K562 (cell line): ENCODE data around the gene MRPL48. TPM values are rescaled to one million over a fixed set of nuclear protein-coding genes. Genes with fewer than 3 reads are reported as not detected.

Experiments
- ATAC-seq: fragments of 200-7000 bp; cut with Tn5 transposase; 3 replicates; pipeline ENCODE4 v1.9.1; 2020; ENCODE audit warnings: moderate library complexity
- BruUV-seq: library from RNA; stranded (reverse); fragments of 400-500 nt; replicated peaks from 2 replicates; lab custom pipeline; 2021; lab: Mats Ljungman, UMichigan
- CTCF ChIA-PET: fragments of 300-600 bp; formaldehyde crosslinking; extraction: SDS; loops from one replicate; lab custom pipeline; 2021; ENCODE audit warnings: low intra/inter-chr PET ratio; lab: Yijun Ruan, JAX
- POLR2A ChIA-PET: fragments of 300-600, 350-650 bp; sonication (Branson Sonifier 250); formaldehyde crosslinking; extraction: SDS; loops from one replicate; lab custom pipeline; 2021; ENCODE audit warnings: antibody characterized with exemption, inconsistent platforms; lab: Yijun Ruan, JAX
- DNase-seq, 4 experiments: peaks; one replicate each; pipeline versions ENCODE4 v3.0.0 to v3.0.0-alpha.2; 2011 to 2018; ENCODE audit warnings: low spot score in 3 of 4, mixed read lengths in 3 of 4; ENCODE audit errors: extremely low read depth in 1 of 4
- FAIRE-seq: peaks from 2 replicates; lab custom pipeline; 2011; peaks lifted over from hg19 to GRCh38; lab: Jason Lieb, UNC
- H2AFZ ChIP-seq: 2 replicates; pipeline ENCODE4 v1.6.0; 2011; ENCODE audit warnings: low read depth, low read length, control low read depth, inconsistent platforms
- H3K27ac ChIP-seq: fragments of 200-600 bp; 3 replicates; pipeline ENCODE4 v1.8.0; 2011; ENCODE audit warnings: low read depth, mild to moderate bottlenecking, control low read depth, inconsistent platforms, low read length, moderate library complexity, mixed read lengths; ENCODE audit errors: extremely low read depth
- H3K27me3 ChIP-seq, 2 experiments: fragments of 300-600 bp in 1 of 2; 2 replicates in 1 of 2; 3 replicates in 1 of 2; pipeline versions ENCODE4 v1.6.0 to v1.8.0; 2011; ENCODE audit warnings: inconsistent platforms in 2 of 2, low read length in 2 of 2, mild to moderate bottlenecking in 1 of 2, mixed read lengths in 1 of 2, moderate library complexity in 1 of 2; ENCODE audit not compliant: control insufficient read depth in 2 of 2, insufficient read depth in 2 of 2
- H3K36me3 ChIP-seq: fragments of 300-600 bp; 3 replicates; pipeline ENCODE4 v1.8.0; 2011; ENCODE audit warnings: mild to moderate bottlenecking, low read length, inconsistent platforms; ENCODE audit not compliant: control insufficient read depth, insufficient read depth
- H3K4me1 ChIP-seq, 2 experiments: fragments of 200-600 bp in 1 of 2; replicated peaks in 1 of 2; 2 replicates in 1 of 2; 3 replicates in 1 of 2; pipeline versions ENCODE4 v1.5.1 to v1.8.0; 2011; ENCODE audit warnings: inconsistent platforms in 2 of 2, low read length in 2 of 2, mild to moderate bottlenecking in 1 of 2, mixed read lengths in 1 of 2, moderate library complexity in 1 of 2; ENCODE audit not compliant: control insufficient read depth in 2 of 2, insufficient read depth in 2 of 2
- H3K4me2 ChIP-seq: 2 replicates; pipeline ENCODE4 v1.6.1; 2011; ENCODE audit warnings: low read length, control low read depth, inconsistent platforms, mixed read lengths; ENCODE audit not compliant: insufficient read depth
- H3K4me3 ChIP-seq: fragments of 200-600 bp; sonication (generic), shearing (Covaris generic); 2 replicates; pipeline ENCODE4 v1.5.1; 2016; ENCODE audit warnings: control low read depth, inconsistent platforms
- H3K79me2 ChIP-seq: fragments of 200-600 bp; 3 replicates; pipeline ENCODE4 v1.8.0; 2011; ENCODE audit warnings: low read length, inconsistent platforms; ENCODE audit not compliant: control insufficient read depth, insufficient read depth
- H3K9ac ChIP-seq, 2 experiments: 2 replicates each; pipeline versions ENCODE4 v1.6.0 to v1.6.1; 2011; ENCODE audit warnings: low read depth in 2 of 2, low read length in 2 of 2, control low read depth in 1 of 2, inconsistent platforms in 1 of 2, mild to moderate bottlenecking in 1 of 2, mixed read lengths in 1 of 2; ENCODE audit not compliant: insufficient read depth in 1 of 2
- H3K9me1 ChIP-seq: one replicate; pipeline ENCODE4 v1.6.0; 2011; ENCODE audit warnings: inconsistent platforms, mild to moderate bottlenecking, low read length, moderate library complexity; ENCODE audit not compliant: control insufficient read depth, insufficient read depth
- H3K9me3 ChIP-seq: replicated peaks from 2 replicates; pipeline ENCODE4 v1.5.1; 2011; ENCODE audit warnings: low read depth, low read length, inconsistent platforms; ENCODE audit not compliant: control insufficient read depth, insufficient read depth
- H4K20me1 ChIP-seq: replicated peaks from 2 replicates; pipeline ENCODE4 v1.6.1; 2011; ENCODE audit warnings: low read length, inconsistent platforms, mixed read lengths; ENCODE audit not compliant: control insufficient read depth, insufficient read depth
- ADNP ChIP-seq: fragments of 200-800 bp; sonication (Bioruptor generic); IDR thresholded peaks from 2 replicates; pipeline ENCODE4 v1.6.1; 2016; ENCODE audit warnings: missing genetic modification characterization, missing compliant biosample characterization
- BRF1 ChIP-seq: IDR thresholded peaks from 3 replicates; pipeline ENCODE4 v1.6.1; 2011; ENCODE audit warnings: borderline replicate concordance, mild to moderate bottlenecking; ENCODE audit not compliant: insufficient read length; ENCODE audit errors: extremely low read depth
- EHMT2 ChIP-seq: fragments of 450-650 bp; IDR thresholded peaks from 2 replicates; pipeline ENCODE4 v1.6.1; 2018; ENCODE audit warnings: antibody characterized with exemption
- ELF1 ChIP-seq: fragments of 200-800 bp; sonication (Bioruptor generic); IDR thresholded peaks from 2 replicates; pipeline ENCODE4 v1.6.1; 2016; ENCODE audit warnings: missing genetic modification characterization, missing compliant biosample characterization
- ESRRB ChIP-seq: fragments of 250-450 bp; sonication (Bioruptor Pico); IDR thresholded peaks from 2 replicates; pipeline ENCODE4 v1.5.0; 2020; ENCODE audit warnings: mild to moderate bottlenecking, moderate library complexity, borderline replicate concordance
- FOXA1 ChIP-seq: fragments of 450-650 bp; IDR thresholded peaks from 2 replicates; pipeline ENCODE4 v1.6.1; 2016; ENCODE audit warnings: mild to moderate bottlenecking, borderline replicate concordance
- GTF2E2 ChIP-seq: fragments of 200-800 bp; sonication (Bioruptor generic); IDR thresholded peaks from 2 replicates; pipeline ENCODE4 v1.6.1; 2016; ENCODE audit warnings: missing genetic modification characterization, missing compliant biosample characterization
- HNRNPH1 ChIP-seq: fragments of 200-400 bp; formaldehyde crosslinking; optimal IDR thresholded peaks from 2 replicates; pipeline ENCODE3; 2017; ENCODE audit warnings: low read depth, mild to moderate bottlenecking, low read length, moderate library complexity
- RBM14 ChIP-seq: fragments of 200-400 bp; formaldehyde crosslinking; IDR thresholded peaks from 2 replicates; pipeline ENCODE4 v1.6.1; 2018; ENCODE audit warnings: low read depth, mild to moderate bottlenecking, low read length, moderate library complexity, borderline replicate concordance; ENCODE audit not compliant: insufficient read depth
- RBM17 ChIP-seq: fragments of 200-400 bp; formaldehyde crosslinking; IDR thresholded peaks from 2 replicates; pipeline ENCODE4 v1.6.1; 2017; ENCODE audit warnings: low read depth, mild to moderate bottlenecking, low read length, borderline replicate concordance
- SMC3 ChIP-seq: conservative IDR thresholded peaks from 2 replicates; pipeline ENCODE4 v1.6.1; 2011; ENCODE audit warnings: low read depth, low read length, improper control_type of control experiment; ENCODE audit not compliant: insufficient read depth
- ZNF644 ChIP-seq: fragments of 200-800 bp; sonication (Bioruptor generic); IDR thresholded peaks from 2 replicates; pipeline ENCODE4 v1.6.1; 2016; ENCODE audit warnings: low read depth, missing genetic modification characterization, missing compliant biosample characterization
- WGBS: fragments of 100-300 bp; shearing (Covaris generic); methylation state at CpG from one replicate; pipeline ENCODE4 v1.1.6; 2016; ENCODE audit warnings: low coverage, mixed read lengths; ENCODE audit not compliant: insufficient coverage; ENCODE audit errors: missing lambda C conversion rate; 5-methylcytosine and 5-hydroxymethylcytosine counted together
- in situ Hi-C: fragments of 300-500 bp; cut with MboI; formaldehyde crosslinking; loops from 4 replicates; pipeline ENCODE4 v1.15.0; 2018; ENCODE audit warnings: inconsistent platforms, mixed read lengths
- intact Hi-C: fragments of 100-400 bp; cut with micrococcal nuclease; formaldehyde crosslinking; loops from 2 replicates; pipeline ENCODE4 v1.14.2; 2022
- polyA plus RNA-seq, 8 experiments: library from polyadenylated mRNA; depleted of rRNA in 4 of 8; stranded (reverse) in 5 of 8; unstranded in 3 of 8; fragments of >200 nt; fragmentation: Nextera tagmentation in 2 of 8; fragmentation: Illumina TruSeq in 1 of 8; extraction: Ambion mirVana in 2 of 8; extraction: Trizol in 1 of 8; gene quantifications; 2 replicates each; pipeline versions ENCODE4 v1.2.1 to v1.2.3, GENCODE V29; 2011 to 2014; ENCODE audit warnings: inconsistent platforms in 1 of 8, missing spikeins in 1 of 8
- total RNA-seq, 7 experiments: library from RNA; depleted of rRNA in 6 of 7; stranded (reverse); fragments of >200 nt in 6 of 7; fragmentation: Illumina TruSeq in 2 of 7; extraction: Trizol in 2 of 7; gene quantifications; 2 replicates each; pipeline versions ENCODE4 v1.2.1 to v1.2.3, GENCODE V29; 2011 to 2021; ENCODE audit warnings: low replicate concordance in 1 of 7
- TF ChIP-seq, protein P1 (sequence below): fragments of 450-650 bp; IDR thresholded peaks from 2 replicates; pipeline ENCODE4 v1.6.1; 2016; ENCODE audit warnings: low read depth, mild to moderate bottlenecking, moderate library complexity
- TF ChIP-seq, protein P2 (sequence below): fragments of 250-450 bp; sonication (Bioruptor Pico); IDR thresholded peaks from 2 replicates; pipeline ENCODE4 v1.8.0; 2022; ENCODE audit warnings: moderate library complexity, mild to moderate bottlenecking, inconsistent platforms
- TF ChIP-seq, protein P3 (sequence below): fragments of 250-450 bp; sonication (Bioruptor Pico); IDR thresholded peaks from 2 replicates; pipeline ENCODE4 v1.4.0; 2020

Gene MRPL48
- total and polyA plus RNA-seq, 9 of the 15 experiments (the other 6 are each of a cell fraction or from before 2014, with no cell fraction given): 66.0 to 237 (median 104) TPM

DNA sequence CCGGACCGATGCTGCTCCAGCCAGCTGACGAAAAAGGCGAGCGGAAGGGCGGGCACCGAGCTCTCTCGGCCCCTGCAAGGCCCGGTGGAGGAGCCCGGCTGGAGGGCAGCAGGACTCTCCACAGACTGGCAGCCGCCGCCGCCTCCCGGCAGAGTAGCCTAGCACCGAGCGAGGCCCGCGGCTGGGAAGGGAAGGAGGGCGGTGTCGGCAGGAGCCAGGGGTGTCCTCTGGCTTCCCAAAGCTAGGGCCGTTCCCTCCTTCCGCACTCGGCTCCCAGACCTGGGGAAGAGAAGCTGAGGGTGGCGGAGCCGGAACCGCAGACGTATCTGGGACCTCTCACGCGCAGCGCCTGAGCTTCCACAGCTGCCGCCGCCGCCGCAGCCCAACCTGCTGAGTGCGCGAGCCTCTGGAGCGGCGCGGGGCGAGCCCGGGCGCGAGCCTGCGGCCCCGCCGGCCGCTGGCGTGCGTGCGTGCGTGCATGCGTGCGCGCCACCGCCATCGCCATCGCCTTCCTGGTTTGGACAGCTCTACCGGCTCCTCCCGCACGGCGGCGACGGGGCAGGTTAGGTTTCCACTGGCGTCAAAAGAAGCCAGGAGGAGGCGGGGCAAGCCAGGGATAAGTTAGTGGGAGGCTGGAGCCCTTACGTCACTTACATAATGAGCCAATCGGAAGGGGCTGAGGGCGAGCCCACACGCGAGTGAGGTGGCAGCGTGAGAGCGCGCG, 26.8 kb upstream of the MRPL48 start, which contains the start of gene RAB6A (continued):
- TF ChIP-seq ZNF644 (tag): peak; percentile 93; the same call in 1 of the 2 replicates
- TF ChIP-seq FOXA1: no peak
- TF ChIP-seq HNRNPH1: no peak

DNA sequence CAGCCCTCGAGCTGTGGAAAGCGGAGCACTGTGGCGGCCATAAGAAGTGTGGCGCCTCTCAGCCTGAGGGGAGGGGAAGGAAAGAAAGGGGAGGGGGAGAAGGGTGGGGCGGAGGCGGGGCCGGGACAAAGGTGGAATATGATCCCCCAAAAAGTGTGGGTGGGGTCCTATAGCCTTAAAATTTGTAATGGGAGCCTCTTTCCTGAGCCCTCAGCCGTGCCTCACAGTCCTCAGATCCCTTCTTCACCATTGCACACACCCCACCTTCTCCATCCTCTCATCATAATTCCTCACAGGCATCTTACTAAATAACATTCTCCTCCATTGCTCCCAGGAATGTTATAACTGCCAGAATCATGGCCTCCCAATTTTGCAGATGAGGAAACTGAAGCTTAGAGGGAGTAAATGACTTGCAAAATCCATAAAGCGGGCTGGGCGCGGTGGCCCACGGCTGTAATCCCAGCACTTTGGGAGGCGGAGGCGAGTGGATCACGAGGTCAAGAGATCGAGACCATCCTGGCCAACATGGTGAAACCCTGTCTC, 26.2 kb upstream of the MRPL48 start:
- Histone ChIP-seq H3K27me3 (no peaks in the 10 kb centered on the region), H3K9me1 (no peaks in the 10 kb centered on the region), H3K9ac (peak overlapping the region in 1 of 2 experiments; percentile 62; a peak in 2 of 4 replicates), H3K79me2 (peaks cover 42% of the 10 kb centered on the region), H3K4me1 (peaks cover 9 to 13% of the 10 kb centered on the region in 2 experiments; a peak in 2 of 5 replicates), H4K20me1 (peaks cover 15% of the 10 kb centered on the region; the same call in 1 of the 2 replicates), H2AFZ (peak overlapping the region; percentile 97), H3K4me2 (peak overlapping the region; percentile 86), H3K36me3 (peaks cover 5% of the 10 kb centered on the region; the same call in 1 of the 3 replicates), H3K4me3 (peak overlapping the region; percentile 97), H3K9me3 (no peaks in the 10 kb centered on the region), H3K27ac (peak overlapping the region; percentile 78)
- ChIA-PET CTCF (interaction anchor here (0.5 kb wide), 1 partner anchor 1713 kb away, joined by 3 read pairs; no protein-coding TSS in a partner anchor), POLR2A (interaction anchor here (0.6 to 8.1 kb wide), 14 partner anchors 9 to 235 kb away, joined by 3 to 86 read pairs (median 4); partner anchors contain the start of gene MRPL48)
- in situ Hi-C loops (no loop called here), intact Hi-C loops (loop anchor here (1.0 to 10.0 kb wide), 3 partner anchors 18 to 113 kb away; partner anchors contain the start of genes COA4 and PAAF1)
- DNase-seq: no peak
- BruUV-seq: no TSS peak
- WGBS: 65% methylated on average over 10 of the region's 16 CpGs
- ATAC-seq: no peak
- FAIRE-seq: no peak
- TF ChIP-seq, protein P1, sequence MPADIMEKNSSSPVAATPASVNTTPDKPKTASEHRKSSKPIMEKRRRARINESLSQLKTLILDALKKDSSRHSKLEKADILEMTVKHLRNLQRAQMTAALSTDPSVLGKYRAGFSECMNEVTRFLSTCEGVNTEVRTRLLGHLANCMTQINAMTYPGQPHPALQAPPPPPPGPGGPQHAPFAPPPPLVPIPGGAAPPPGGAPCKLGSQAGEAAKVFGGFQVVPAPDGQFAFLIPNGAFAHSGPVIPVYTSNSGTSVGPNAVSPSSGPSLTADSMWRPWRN: peak; percentile 75; the same call in 1 of the 2 replicates
- TF ChIP-seq ELF1 (tag): no peak
- no peak for TF ChIP-seq SMC3
- TF ChIP-seq RBM17: no peak
- no peak for TF ChIP-seq EHMT2
- no peak for TF ChIP-seq ESRRB (CRISPR knock-in tag)
- TF ChIP-seq, protein P2, sequence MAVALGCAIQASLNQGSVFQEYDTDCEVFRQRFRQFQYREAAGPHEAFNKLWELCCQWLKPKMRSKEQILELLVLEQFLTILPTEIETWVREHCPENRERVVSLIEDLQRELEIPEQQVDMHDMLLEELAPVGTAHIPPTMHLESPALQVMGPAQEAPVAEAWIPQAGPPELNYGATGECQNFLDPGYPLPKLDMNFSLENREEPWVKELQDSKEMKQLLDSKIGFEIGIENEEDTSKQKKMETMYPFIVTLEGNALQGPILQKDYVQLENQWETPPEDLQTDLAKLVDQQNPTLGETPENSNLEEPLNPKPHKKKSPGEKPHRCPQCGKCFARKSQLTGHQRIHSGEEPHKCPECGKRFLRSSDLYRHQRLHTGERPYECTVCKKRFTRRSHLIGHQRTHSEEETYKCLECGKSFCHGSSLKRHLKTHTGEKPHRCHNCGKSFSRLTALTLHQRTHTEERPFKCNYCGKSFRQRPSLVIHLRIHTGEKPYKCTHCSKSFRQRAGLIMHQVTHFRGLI (CRISPR knock-in tag): no peak
- TF ChIP-seq RBM14: no peak
- TF ChIP-seq BRF1: no peak
- TF ChIP-seq, protein P3, sequence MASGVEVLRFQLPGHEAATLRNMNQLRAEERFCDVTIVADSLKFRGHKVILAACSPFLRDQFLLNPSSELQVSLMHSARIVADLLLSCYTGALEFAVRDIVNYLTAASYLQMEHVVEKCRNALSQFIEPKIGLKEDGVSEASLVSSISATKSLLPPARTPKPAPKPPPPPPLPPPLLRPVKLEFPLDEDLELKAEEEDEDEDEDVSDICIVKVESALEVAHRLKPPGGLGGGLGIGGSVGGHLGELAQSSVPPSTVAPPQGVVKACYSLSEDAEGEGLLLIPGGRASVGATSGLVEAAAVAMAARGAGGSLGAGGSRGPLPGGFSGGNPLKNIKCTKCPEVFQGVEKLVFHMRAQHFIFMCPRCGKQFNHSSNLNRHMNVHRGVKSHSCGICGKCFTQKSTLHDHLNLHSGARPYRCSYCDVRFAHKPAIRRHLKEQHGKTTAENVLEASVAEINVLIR: no peak
- TF ChIP-seq ADNP: no peak
- TF ChIP-seq GTF2E2 (tag): no peak
